PC-3 (cell line): ENCODE measurements around the gene ZNF765.
"Not testable (repeated sequence)": the region's sequence is repeated elsewhere in the genome, so short reads cannot be mapped to it uniquely, and the experiment has no call there.

Source experiments
- EZH2 ChIP-seq: fragments of 300-600 bp; sonication (generic); IDR thresholded peaks from one replicate; pipeline ENCODE4 v1.6.1; 2017; ENCODE audit warnings: antibody characterized with exemption, mild to moderate bottlenecking, low read length; ENCODE audit not compliant: unreplicated experiment
- TF ChIP-seq, protein P1 (sequence below): fragments of 300-600 bp; sonication (generic); conservative IDR thresholded peaks from 2 replicates; pipeline ENCODE4 v1.5.1; 2017; ENCODE audit warnings: antibody characterized with exemption, low read depth, mild to moderate bottlenecking, low read length

DNA sequence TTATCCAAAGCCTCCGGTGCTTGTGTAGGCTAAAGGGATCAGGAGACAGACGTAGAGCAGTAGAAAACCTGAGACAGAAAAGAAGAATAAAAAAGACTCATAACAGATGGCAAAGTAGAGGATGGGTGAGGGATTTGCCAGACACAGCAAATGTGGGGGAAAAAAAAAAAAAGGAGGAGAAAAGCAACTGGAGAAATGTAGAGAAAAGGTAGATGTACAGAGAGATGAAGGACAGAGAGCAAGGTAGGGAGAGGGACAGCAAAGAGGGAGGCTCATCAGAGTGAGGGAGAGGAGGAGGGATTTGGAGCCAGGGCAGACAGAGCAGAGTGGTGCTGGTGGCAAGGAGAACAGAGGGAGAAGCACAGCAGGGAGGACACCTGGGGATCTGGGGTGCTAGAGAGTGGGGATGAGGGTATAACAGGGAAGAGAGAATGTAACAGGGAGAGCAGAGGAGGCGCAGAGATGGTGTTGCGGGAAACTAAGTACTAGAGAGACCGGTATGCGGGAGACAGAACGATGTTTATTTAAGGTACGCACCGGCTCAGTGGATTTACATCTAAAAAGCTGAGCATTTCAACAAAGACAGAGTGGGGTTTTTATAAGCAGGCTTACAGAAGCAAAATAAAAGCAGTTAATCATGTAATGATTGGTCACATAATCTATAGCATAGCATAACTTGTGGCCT is 1.0 kb downstream of the ZNF765 start:
- not testable (repeated sequence) for TF ChIP-seq EZH2
- TF ChIP-seq, protein P1, sequence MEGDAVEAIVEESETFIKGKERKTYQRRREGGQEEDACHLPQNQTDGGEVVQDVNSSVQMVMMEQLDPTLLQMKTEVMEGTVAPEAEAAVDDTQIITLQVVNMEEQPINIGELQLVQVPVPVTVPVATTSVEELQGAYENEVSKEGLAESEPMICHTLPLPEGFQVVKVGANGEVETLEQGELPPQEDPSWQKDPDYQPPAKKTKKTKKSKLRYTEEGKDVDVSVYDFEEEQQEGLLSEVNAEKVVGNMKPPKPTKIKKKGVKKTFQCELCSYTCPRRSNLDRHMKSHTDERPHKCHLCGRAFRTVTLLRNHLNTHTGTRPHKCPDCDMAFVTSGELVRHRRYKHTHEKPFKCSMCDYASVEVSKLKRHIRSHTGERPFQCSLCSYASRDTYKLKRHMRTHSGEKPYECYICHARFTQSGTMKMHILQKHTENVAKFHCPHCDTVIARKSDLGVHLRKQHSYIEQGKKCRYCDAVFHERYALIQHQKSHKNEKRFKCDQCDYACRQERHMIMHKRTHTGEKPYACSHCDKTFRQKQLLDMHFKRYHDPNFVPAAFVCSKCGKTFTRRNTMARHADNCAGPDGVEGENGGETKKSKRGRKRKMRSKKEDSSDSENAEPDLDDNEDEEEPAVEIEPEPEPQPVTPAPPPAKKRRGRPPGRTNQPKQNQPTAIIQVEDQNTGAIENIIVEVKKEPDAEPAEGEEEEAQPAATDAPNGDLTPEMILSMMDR = not testable (repeated sequence)
